Fibroblast of mammary gland (primary cell): ENCODE measurements around the gene TSHZ2.
A peak's percentile ranks its signal among the peaks of the same experiment; 100 is the strongest.

Source experiments
- DNase-seq: peaks from one replicate; pipeline ENCODE4 v3.0.0-alpha.2; 2010; ENCODE audit warnings: low read depth
- H3K4me3 ChIP-seq: 2 replicates; pipeline ENCODE4 v1.5.1; 2011; ENCODE audit warnings: low read depth, mild to moderate bottlenecking, low read length, moderate library complexity; ENCODE audit not compliant: control insufficient read depth
- CTCF ChIP-seq: conservative IDR thresholded peaks from 2 replicates; pipeline ENCODE4 v1.5.1; 2011; ENCODE audit warnings: low read depth, low read length, inconsistent platforms; ENCODE audit not compliant: control insufficient read depth, insufficient read depth

TSHZ2 gene

GRCh38 chr20:53040693-53041589 is 68.8 kb downstream of the TSHZ2 start:
- DNase-seq, result peak; percentile 73
- H3K4me3 ChIP-seq, result no peak overlapping the region
- no peak for TF ChIP-seq CTCF

- no peak for TF ChIP-seq CTCF
- no peak for DNase-seq
- no peak overlapping the region for H3K4me3 ChIP-seq
Measured at GRCh38 chr20:53042521-53042920, 70.4 kb downstream of the TSHZ2 start.

- DNase-seq, result no peak
- TF ChIP-seq CTCF, result no peak
Measured at GRCh38 chr20:53044296-53044695, 72.1 kb downstream of the TSHZ2 start.

GRCh38 chr20:53045941-53046340 is 73.8 kb downstream of the TSHZ2 start:
- no peak for DNase-seq
- H3K4me3 ChIP-seq, result no peak overlapping the region
- no peak for TF ChIP-seq CTCF

More at GRCh38 chr20:53044296-53044695, 72.1 kb downstream of the TSHZ2 start:
- H3K4me3 ChIP-seq, result no peak overlapping the region

GRCh38 chr20:53047203-53047602 is 75.0 kb downstream of the TSHZ2 start:
- no peak for TF ChIP-seq CTCF
- no peak overlapping the region for H3K4me3 ChIP-seq
- DNase-seq, result no peak

- no peak for DNase-seq
- no peak overlapping the region for H3K4me3 ChIP-seq
- no peak for TF ChIP-seq CTCF
Measured at GRCh38 chr20:53048387-53048786, 76.2 kb downstream of the TSHZ2 start.

GRCh38 chr20:53050338-53050737 is 78.2 kb downstream of the TSHZ2 start:
- TF ChIP-seq CTCF, result no peak
- peak; percentile 45 for DNase-seq
- no peak overlapping the region for H3K4me3 ChIP-seq
